Measurements from ENCODE around the gene SMR3B.

GRCh38 chr4:70364002-70364401 is 18.9 kb upstream of the SMR3B start:
- no peak for TF ChIP-seq POLR2AphosphoS5 (IDR thresholded peaks at IDR 0.05)
- TF ChIP-seq CTCF (IDR thresholded peaks at IDR 0.05), result no peak
- TF ChIP-seq POLR2A (IDR thresholded peaks at IDR 0.05), result no peak
- TF ChIP-seq EP300 (IDR thresholded peaks at IDR 0.05), result no peak
